Right atrium auricular region (tissue), 2 donors: Measurements from ENCODE around the gene PHYHIPL. TPM values are rescaled to one million over a fixed set of nuclear protein-coding genes. Genes with fewer than 3 reads are reported as not detected.

ENCODE experiments used
- DNase-seq: peaks from one replicate; pipeline ENCODE4 v3.0.0-alpha.2; 2019; ENCODE audit warnings: low spot score
- H3K27ac ChIP-seq, 2 donors: fragments of 200-600 bp; sonication (generic); 1 replicate in 1 of 2; 2 replicates in 1 of 2; pipeline ENCODE4 v1.5.1; 2016 to 2019
- H3K27me3 ChIP-seq, 2 donors: fragments of 200-600 bp; sonication (generic); one replicate each; pipeline versions ENCODE4 v1.5.1 to v1.6.0; 2017 to 2019
- H3K36me3 ChIP-seq: fragments of 200-600 bp; sonication (generic); one replicate; pipeline ENCODE4 v1.5.1; 2016
- H3K4me1 ChIP-seq, 2 donors: fragments of 200-600 bp; sonication (generic); one replicate each; pipeline versions ENCODE4 v1.5.1 to v1.6.0; 2017 to 2019
- H3K4me3 ChIP-seq, 2 donors: fragments of 200-600 bp; sonication (generic); 1 replicate in 1 of 2; 2 replicates in 1 of 2; pipeline ENCODE4 v1.5.1; 2017 to 2019; ENCODE audit warnings: mild to moderate bottlenecking in 1 of 2, moderate library complexity in 1 of 2
- H3K9me3 ChIP-seq, 2 donors: fragments of 200-600 bp; sonication (generic); one replicate each; pipeline ENCODE4 v1.5.1; 2019
- total RNA-seq, 2 donors: library from RNA; depleted of rRNA; stranded (reverse); fragments of >200 nt; gene quantifications; one replicate each; pipeline ENCODE4 v1.1.0, GENCODE V29; 2016
- TF ChIP-seq, protein P1 (sequence below), 2 donors: fragments of 200-600 bp; sonication (generic); IDR thresholded peaks; one replicate each; pipeline ENCODE4 v1.5.1; 2019; ENCODE audit warnings: antibody characterized with exemption in 2 of 2

The PHYHIPL gene
- total RNA-seq, 2 donors from 2014 or later, result 0.28 TPM; not detected in 1

DNA sequence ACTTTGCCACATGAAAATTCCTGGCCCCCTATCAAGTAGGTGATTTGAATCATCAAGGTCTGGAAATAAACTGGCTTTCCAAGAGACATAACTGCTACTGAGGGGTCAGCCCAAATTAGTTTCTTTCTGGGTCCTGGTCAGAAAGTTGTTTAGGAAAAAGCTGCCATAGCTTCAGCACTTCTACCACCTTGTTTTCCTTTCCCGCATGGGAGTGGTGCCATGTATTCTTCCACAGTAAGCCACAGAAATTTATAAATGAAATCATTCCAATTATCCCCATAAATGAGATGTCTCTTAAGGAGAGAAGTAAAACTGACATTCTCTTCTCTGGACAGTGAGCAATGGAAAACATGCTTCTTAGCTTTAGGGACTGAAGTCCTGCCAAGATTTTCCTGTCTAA, 80.8 kb downstream of the PHYHIPL start:
- no peak overlapping the region for H3K27ac ChIP-seq
- H3K9me3 ChIP-seq, result no peaks in the 10 kb centered on the region
- TF ChIP-seq, protein P1, sequence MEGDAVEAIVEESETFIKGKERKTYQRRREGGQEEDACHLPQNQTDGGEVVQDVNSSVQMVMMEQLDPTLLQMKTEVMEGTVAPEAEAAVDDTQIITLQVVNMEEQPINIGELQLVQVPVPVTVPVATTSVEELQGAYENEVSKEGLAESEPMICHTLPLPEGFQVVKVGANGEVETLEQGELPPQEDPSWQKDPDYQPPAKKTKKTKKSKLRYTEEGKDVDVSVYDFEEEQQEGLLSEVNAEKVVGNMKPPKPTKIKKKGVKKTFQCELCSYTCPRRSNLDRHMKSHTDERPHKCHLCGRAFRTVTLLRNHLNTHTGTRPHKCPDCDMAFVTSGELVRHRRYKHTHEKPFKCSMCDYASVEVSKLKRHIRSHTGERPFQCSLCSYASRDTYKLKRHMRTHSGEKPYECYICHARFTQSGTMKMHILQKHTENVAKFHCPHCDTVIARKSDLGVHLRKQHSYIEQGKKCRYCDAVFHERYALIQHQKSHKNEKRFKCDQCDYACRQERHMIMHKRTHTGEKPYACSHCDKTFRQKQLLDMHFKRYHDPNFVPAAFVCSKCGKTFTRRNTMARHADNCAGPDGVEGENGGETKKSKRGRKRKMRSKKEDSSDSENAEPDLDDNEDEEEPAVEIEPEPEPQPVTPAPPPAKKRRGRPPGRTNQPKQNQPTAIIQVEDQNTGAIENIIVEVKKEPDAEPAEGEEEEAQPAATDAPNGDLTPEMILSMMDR (IDR thresholded peaks at IDR 0.05), result no peak
- H3K4me1 ChIP-seq, result no peaks in the 10 kb centered on the region
- H3K27me3 ChIP-seq, result no peaks in the 10 kb centered on the region
- no peak for DNase-seq
- H3K36me3 ChIP-seq, result peaks cover 11% of the 10 kb centered on the region
- H3K4me3 ChIP-seq, result no peak overlapping the region

DNA sequence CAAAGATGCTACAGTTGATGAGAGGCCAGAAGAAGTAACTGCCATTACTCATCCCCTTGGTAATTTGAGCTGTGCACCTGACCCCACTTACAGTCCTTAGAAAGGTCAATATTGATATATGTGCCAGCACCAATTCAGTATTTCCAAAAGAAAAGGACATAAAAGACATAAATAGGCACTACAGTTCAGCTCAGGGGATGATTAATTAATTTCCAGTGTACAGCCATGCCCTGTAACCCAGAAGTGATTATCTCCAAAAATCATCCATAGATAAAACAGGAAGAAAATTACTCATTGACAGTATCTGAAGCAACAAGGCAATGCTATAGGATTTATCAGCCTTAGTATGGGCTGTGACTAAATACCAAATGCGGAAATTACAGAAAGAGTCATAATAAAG, 82.4 kb downstream of the PHYHIPL start:
- no peak for DNase-seq
- Histone ChIP-seq H3K4me1 (no peaks in the 10 kb centered on the region), H3K27me3 (no peaks in the 10 kb centered on the region), H3K4me3 (no peak overlapping the region), H3K36me3 (no peaks in the 10 kb centered on the region), H3K9me3 (no peaks in the 10 kb centered on the region), H3K27ac (no peak overlapping the region)
- TF ChIP-seq, protein P1 (IDR thresholded peaks at IDR 0.05), result no peak

GRCh38 chr10:59265141-59265540, 88.7 kb downstream of the PHYHIPL start:
- H3K27ac ChIP-seq, result no peak overlapping the region
- H3K4me3 ChIP-seq, result no peak overlapping the region
- H3K36me3 ChIP-seq, result peaks cover 5% of the 10 kb centered on the region
- TF ChIP-seq, protein P1 (IDR thresholded peaks at IDR 0.05), result no peak
- H3K9me3 ChIP-seq, result no peaks in the 10 kb centered on the region
- no peaks in the 10 kb centered on the region for H3K27me3 ChIP-seq
- no peak for DNase-seq
- no peaks in the 10 kb centered on the region for H3K4me1 ChIP-seq

DNA sequence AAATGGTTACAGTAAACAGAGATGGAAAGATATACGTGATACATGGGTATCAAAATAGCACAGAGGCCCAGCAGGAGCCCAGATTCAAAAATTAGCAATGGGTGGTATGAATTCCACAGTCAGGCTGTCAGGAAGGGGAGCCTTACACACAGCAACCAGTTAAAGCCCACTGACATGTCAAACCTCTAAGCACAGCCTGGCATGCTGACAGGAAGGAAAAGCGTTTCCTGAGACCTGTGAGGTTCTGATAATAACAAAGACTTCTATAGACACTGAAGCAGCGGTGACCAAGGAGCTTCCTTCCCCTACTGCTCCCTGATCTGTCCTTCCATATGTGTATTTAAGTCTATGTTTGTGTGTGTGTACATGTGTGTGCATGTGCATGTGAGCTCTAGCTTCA, 89.9 kb downstream of the PHYHIPL start:
- H3K27me3 ChIP-seq, result no peaks in the 10 kb centered on the region
- no peaks in the 10 kb centered on the region for H3K4me1 ChIP-seq
- no peak overlapping the region for H3K4me3 ChIP-seq
- no peak for DNase-seq
- H3K27ac ChIP-seq, result no peak overlapping the region
- H3K9me3 ChIP-seq, result no peaks in the 10 kb centered on the region
- TF ChIP-seq, protein P1 (IDR thresholded peaks at IDR 0.05), result no peak
- peaks cover 5% of the 10 kb centered on the region for H3K36me3 ChIP-seq

GRCh38 chr10:59268460-59268859, 92.0 kb downstream of the PHYHIPL start:
- Histone ChIP-seq H3K4me3 (no peak overlapping the region), H3K36me3 (peaks cover 5% of the 10 kb centered on the region), H3K9me3 (no peaks in the 10 kb centered on the region), H3K27me3 (no peaks in the 10 kb centered on the region), H3K27ac (no peak overlapping the region), H3K4me1 (no peaks in the 10 kb centered on the region)
- DNase-seq, result no peak
- TF ChIP-seq, protein P1 (IDR thresholded peaks at IDR 0.05), result no peak

DNA sequence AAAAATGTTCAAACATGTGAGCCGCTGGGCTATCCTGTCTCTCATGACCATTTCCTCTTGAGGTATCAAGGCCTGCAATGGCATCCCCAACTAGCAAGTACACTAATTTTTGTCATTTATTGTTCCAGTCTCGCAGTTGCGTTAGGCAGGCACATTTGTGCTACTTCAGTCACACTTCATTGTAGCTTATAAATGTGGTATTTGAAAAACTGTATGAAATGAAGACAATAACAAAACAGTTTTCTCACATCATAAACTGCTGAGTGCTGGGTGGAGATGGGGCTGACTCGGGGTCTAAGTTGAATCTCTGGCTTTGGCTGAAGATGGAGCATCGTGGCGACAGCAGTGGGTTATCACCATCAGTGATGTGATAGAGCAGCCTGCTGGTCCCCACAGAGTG, 93.2 kb downstream of the PHYHIPL start:
- Histone ChIP-seq H3K9me3 (no peaks in the 10 kb centered on the region), H3K27ac (no peak overlapping the region), H3K4me3 (no peak overlapping the region), H3K36me3 (peaks cover 5% of the 10 kb centered on the region), H3K4me1 (no peaks in the 10 kb centered on the region), H3K27me3 (no peaks in the 10 kb centered on the region)
- no peak for DNase-seq
- TF ChIP-seq, protein P1 (IDR thresholded peaks at IDR 0.05), result no peak
